ENCODE results near the gene NUF2.

NUF2 gene

GRCh38 chr1:163397451-163398200 lies 75.9 kb downstream of the NUF2 start (continued):
- TF ChIP-seq ARNTL (CRISPR knock-in tag; IDR thresholded peaks at IDR 0.05; ENCODE audit: borderline replicate concordance, low read depth) (no peak), GLIS3 (CRISPR knock-in tag; IDR thresholded peaks at IDR 0.05) (no peak)

DNA sequence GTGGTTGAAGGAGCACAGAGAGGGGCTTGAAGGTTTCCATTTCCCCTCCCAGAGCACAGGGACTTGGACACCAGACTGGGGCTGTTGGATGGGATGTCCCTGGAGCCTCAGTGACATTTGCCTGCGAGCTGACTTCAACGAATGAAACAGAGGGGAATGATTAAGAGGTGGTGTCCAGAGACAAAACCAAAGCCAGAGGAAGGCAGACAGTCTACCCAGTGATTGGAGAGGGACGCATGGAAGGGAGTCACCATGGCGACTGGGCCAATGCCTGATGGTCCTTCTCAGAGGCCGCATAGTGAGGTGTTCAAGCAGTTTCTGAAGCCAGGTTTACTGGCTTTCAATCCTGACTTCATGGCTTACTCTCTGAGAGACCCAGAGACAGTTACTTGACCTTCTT lies 77.2 kb downstream of the NUF2 start:
- TF ChIP-seq RARB (CRISPR knock-in tag; IDR thresholded peaks at IDR 0.05): no peak
- TF ChIP-seq BACH2 (CRISPR knock-in tag; IDR thresholded peaks at IDR 0.05; ENCODE audit: borderline replicate concordance): no peak
- no peak for TF ChIP-seq GLIS3 (CRISPR knock-in tag; IDR thresholded peaks at IDR 0.05)
- TF ChIP-seq, protein P1, sequence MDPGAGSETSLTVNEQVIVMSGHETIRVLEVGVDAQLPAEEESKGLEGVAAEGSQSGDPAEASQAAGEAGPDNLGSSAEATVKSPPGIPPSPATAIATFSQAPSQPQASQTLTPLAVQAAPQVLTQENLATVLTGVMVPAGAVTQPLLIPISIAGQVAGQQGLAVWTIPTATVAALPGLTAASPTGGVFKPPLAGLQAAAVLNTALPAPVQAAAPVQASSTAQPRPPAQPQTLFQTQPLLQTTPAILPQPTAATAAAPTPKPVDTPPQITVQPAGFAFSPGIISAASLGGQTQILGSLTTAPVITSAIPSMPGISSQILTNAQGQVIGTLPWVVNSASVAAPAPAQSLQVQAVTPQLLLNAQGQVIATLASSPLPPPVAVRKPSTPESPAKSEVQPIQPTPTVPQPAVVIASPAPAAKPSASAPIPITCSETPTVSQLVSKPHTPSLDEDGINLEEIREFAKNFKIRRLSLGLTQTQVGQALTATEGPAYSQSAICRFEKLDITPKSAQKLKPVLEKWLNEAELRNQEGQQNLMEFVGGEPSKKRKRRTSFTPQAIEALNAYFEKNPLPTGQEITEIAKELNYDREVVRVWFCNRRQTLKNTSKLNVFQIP (CRISPR knock-in tag; IDR thresholded peaks at IDR 0.05; ENCODE audit: borderline replicate concordance, low read depth): no peak
- TF ChIP-seq CSDC2 (CRISPR knock-in tag; IDR thresholded peaks at IDR 0.05): no peak
- no peak for ATAC-seq

GRCh38 chr1:163399976-163400601 lies 78.3 kb downstream of the NUF2 start:
- no peak for TF ChIP-seq ISL1 (CRISPR knock-in tag; IDR thresholded peaks at IDR 0.05)
- no peak for TF ChIP-seq CREB5 (CRISPR knock-in tag; IDR thresholded peaks at IDR 0.05; ENCODE audit: low read depth)
- no peak for TF ChIP-seq ZNF70 (CRISPR knock-in tag; IDR thresholded peaks at IDR 0.05)
- TF ChIP-seq ZNF565 (CRISPR knock-in tag; conservative IDR thresholded peaks at IDR 0.05; ENCODE audit: low read depth): no peak
- TF ChIP-seq CSRNP3 (CRISPR knock-in tag; IDR thresholded peaks at IDR 0.05): no peak
- no peak for TF ChIP-seq TSHZ2 (CRISPR knock-in tag; IDR thresholded peaks at IDR 0.05)
- no peak for TF ChIP-seq TOX (CRISPR knock-in tag; IDR thresholded peaks at IDR 0.05; ENCODE audit: borderline replicate concordance)
- no peak for TF ChIP-seq TCF4 (CRISPR knock-in tag; IDR thresholded peaks at IDR 0.05; ENCODE audit: borderline replicate concordance)
- no peak for TF ChIP-seq BACH2 (CRISPR knock-in tag; IDR thresholded peaks at IDR 0.05; ENCODE audit: borderline replicate concordance)
- no peak for TF ChIP-seq ZNF8 (CRISPR knock-in tag; IDR thresholded peaks at IDR 0.05)
- no peak for TF ChIP-seq ZFP30 (CRISPR knock-in tag; IDR thresholded peaks at IDR 0.05)
- TF ChIP-seq PPARA (CRISPR knock-in tag; IDR thresholded peaks at IDR 0.05; ENCODE audit: borderline replicate concordance): no peak
- TF ChIP-seq, protein P2, sequence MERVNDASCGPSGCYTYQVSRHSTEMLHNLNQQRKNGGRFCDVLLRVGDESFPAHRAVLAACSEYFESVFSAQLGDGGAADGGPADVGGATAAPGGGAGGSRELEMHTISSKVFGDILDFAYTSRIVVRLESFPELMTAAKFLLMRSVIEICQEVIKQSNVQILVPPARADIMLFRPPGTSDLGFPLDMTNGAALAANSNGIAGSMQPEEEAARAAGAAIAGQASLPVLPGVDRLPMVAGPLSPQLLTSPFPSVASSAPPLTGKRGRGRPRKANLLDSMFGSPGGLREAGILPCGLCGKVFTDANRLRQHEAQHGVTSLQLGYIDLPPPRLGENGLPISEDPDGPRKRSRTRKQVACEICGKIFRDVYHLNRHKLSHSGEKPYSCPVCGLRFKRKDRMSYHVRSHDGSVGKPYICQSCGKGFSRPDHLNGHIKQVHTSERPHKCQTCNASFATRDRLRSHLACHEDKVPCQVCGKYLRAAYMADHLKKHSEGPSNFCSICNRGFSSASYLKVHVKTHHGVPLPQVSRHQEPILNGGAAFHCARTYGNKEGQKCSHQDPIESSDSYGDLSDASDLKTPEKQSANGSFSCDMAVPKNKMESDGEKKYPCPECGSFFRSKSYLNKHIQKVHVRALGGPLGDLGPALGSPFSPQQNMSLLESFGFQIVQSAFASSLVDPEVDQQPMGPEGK (CRISPR knock-in tag; IDR thresholded peaks at IDR 0.05; ENCODE audit: borderline replicate concordance): no peak
- no peak for TF ChIP-seq SNAI2 (CRISPR knock-in tag; IDR thresholded peaks at IDR 0.05)
- TF ChIP-seq, protein P1 (CRISPR knock-in tag; IDR thresholded peaks at IDR 0.05; ENCODE audit: borderline replicate concordance, low read depth): no peak
- TF ChIP-seq ZFP3 (CRISPR knock-in tag; IDR thresholded peaks at IDR 0.05): no peak
- no peak for ATAC-seq

Measured in SK-N-SH treated with all-trans-retinoic acid at 6 μM for 48 hours (cell line).